ENCODE measurements around the gene CORO2B.

DNA sequence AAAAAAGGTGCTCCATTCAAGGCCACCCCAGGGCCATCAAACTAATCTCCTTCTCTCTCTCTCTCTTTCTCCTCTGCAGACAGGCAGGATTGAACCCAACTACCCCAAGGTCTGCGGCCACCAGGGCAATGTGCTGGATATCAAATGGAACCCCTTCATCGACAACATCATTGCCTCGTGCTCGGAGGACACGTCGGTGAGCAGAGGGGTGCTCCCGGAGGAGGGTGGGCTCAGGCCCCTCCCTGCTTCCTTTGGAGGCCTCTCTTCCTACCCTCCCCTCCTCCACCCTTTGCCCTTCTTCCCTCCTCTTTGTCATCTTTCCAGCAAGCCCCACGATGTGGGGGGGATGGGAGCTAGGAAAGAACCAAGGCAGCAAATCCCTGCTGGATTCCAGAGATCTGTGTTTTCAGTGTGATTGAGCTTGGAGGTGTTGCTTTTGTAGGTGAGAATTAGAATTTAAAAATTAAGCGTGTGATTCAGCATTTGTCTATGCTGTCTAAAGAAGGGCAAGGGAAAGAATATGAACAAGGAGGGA, 116.3 kb downstream of the CORO2B start:
- no peak for TF ChIP-seq CTCF (IDR thresholded peaks at IDR 0.05)
- no peak for TF ChIP-seq POLR2A (IDR thresholded peaks at IDR 0.05)
